ENCODE data around the gene ELAVL2. TPM values are rescaled to one million over a fixed set of nuclear protein-coding genes. Genes with fewer than 3 reads are reported as not detected.

The ELAVL2 gene
- total and polyA plus RNA-seq, 2 of the 4 experiments (the other 2 are of a cell fraction) = 0.36 TPM; not detected in 1

- no peaks in the 10 kb centered on the region for H3K4me1 ChIP-seq (ENCODE audit: control insufficient read depth, insufficient read depth, low read length)
- H2AK9ac ChIP-seq (replicated peaks; ENCODE audit: low read depth, low read length, poor library complexity) = no peak overlapping the region
- no peak overlapping the region for H3K27ac ChIP-seq (ENCODE audit: insufficient read depth, low read length)
- no peaks in the 10 kb centered on the region for H3K27me3 ChIP-seq (ENCODE audit: control insufficient read depth, insufficient read depth, low read length)
- no peak overlapping the region for H3K23ac ChIP-seq (ENCODE audit: low read depth, low read length)
- no peak overlapping the region for H2BK15ac ChIP-seq (ENCODE audit: low read depth, low read length)
- BruUV-seq (replicated peaks) = no TSS peak
- WGBS, 2 experiments (ENCODE audit: extremely low coverage in 2 of 2, insufficient read length in 1 of 2) = no CpG with 5 or more reads among the region's 1 CpG
- CTCF ChIA-PET = no interaction called here
- no peak overlapping the region for H3K4me3 ChIP-seq (ENCODE audit: insufficient read depth, low read depth, low read length)
- no peak overlapping the region for H2AK5ac ChIP-seq (ENCODE audit: low read depth, low read length)
- intact Hi-C loops (cut with micrococcal nuclease) (loop anchor here (1.0 kb wide), 1 partner anchor 12 kb away; no protein-coding TSS in a partner anchor), dilution Hi-C loops (cut with HindIII; ENCODE audit: low sequenced_read_pairs, unreplicated experiment) (no loop called here), in situ Hi-C loops (cut with MboI; ENCODE audit: low sequenced_read_pairs) (no loop called here)
- no peak overlapping the region for H2BK5ac ChIP-seq (ENCODE audit: low read depth, low read length, poor library complexity, severe bottlenecking)
- no peak for ATAC-seq (ENCODE audit: low read depth)
- no peak overlapping the region for H3K18ac ChIP-seq (ENCODE audit: low read depth, low read length)
- H3K9ac ChIP-seq (ENCODE audit: low read depth, low read length) = no peak overlapping the region
- H3K79me1 ChIP-seq (ENCODE audit: low read depth in 1 of 2, low read length in 2 of 2) = no peaks in the 10 kb centered on the region
- H2BK120ac ChIP-seq (ENCODE audit: low read depth, low read length) = no peak overlapping the region
- H3K14ac ChIP-seq (replicated peaks; ENCODE audit: low read depth, low read length) = no peak overlapping the region
- H3K56ac ChIP-seq (ENCODE audit: extremely low read depth, insufficient read depth, low read length) = no peak overlapping the region
- POLR2A ChIA-PET (ENCODE audit: unreplicated experiment) = no interaction called here
- no peak overlapping the region for H2BK20ac ChIP-seq (ENCODE audit: low read depth, low read length)
- H4K8ac ChIP-seq (ENCODE audit: low read depth in 2 of 2, low read length in 2 of 2) = no peak overlapping the region
- no peaks in the 10 kb centered on the region for H3K36me3 ChIP-seq (ENCODE audit: control insufficient read depth, insufficient read depth, low read length)
- no peak overlapping the region for H3K4me2 ChIP-seq (ENCODE audit: low read depth, low read length)
- no peak overlapping the region for H3K4ac ChIP-seq (ENCODE audit: low read depth, low read length)
- H4K91ac ChIP-seq (ENCODE audit: insufficient read depth, low read depth, low read length) = no peak overlapping the region
- no peaks in the 10 kb centered on the region for H4K20me1 ChIP-seq (ENCODE audit: insufficient read depth, low read length)
- no peak for DNase-seq
- no peak for TF ChIP-seq USF2 (IDR thresholded peaks at IDR 0.05; ENCODE audit: low read depth, low read length)
- no peak for TF ChIP-seq RAD21 (IDR thresholded peaks at IDR 0.05; ENCODE audit: low read length)
- no peak for TF ChIP-seq CEBPB (IDR thresholded peaks at IDR 0.05; ENCODE audit: low read depth, low read length)
- TF ChIP-seq NFE2L2 (IDR thresholded peaks at IDR 0.05; ENCODE audit: low read depth, low read length) = no peak
- H3K9me3 ChIP-seq (ENCODE audit: control insufficient read depth, insufficient read depth, low read length) = no peaks in the 10 kb centered on the region
- H4K5ac ChIP-seq (ENCODE audit: low read depth, low read length) = no peak overlapping the region
- no peak overlapping the region for H2AFZ ChIP-seq (replicated peaks; ENCODE audit: low read length, poor library complexity)
- no peaks in the 10 kb centered on the region for H3K9me1 ChIP-seq (ENCODE audit: insufficient read depth, low read length)
Observed at GRCh38 chr9:23812673-23813072, 13.4 kb downstream of the ELAVL2 start.
